NOMO-1 (cell line): Measurements from ENCODE around the gene INSM1.

Experiments used
- DNase-seq, 2 experiments: peaks; one replicate each; lab custom pipeline; 2025; ENCODE audit not compliant: unreplicated experiment in 2 of 2; lab: John Stamatoyannopoulos, UW

INSM1 gene

DNA sequence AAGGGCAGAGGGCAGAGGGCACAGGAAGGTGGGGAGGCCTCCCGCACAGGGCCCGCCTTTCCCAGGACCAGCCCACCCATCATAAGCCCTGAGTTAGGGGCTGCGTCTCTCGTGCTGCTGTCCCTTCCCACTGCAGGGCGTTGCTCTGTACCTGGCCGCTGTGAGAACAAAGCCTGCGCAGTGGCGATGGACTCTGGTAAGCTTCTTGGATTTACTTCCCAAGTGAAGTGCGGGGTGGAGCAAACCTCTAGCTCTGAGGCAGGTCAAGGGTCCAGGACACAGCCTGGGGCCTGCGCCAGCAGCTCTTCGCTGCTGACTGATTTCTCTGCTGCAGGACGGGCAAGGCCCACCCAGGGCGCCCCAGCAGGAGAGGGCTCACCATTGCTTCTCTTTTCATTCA, 23.9 kb downstream of the INSM1 start:
- no peak for DNase-seq

DNA sequence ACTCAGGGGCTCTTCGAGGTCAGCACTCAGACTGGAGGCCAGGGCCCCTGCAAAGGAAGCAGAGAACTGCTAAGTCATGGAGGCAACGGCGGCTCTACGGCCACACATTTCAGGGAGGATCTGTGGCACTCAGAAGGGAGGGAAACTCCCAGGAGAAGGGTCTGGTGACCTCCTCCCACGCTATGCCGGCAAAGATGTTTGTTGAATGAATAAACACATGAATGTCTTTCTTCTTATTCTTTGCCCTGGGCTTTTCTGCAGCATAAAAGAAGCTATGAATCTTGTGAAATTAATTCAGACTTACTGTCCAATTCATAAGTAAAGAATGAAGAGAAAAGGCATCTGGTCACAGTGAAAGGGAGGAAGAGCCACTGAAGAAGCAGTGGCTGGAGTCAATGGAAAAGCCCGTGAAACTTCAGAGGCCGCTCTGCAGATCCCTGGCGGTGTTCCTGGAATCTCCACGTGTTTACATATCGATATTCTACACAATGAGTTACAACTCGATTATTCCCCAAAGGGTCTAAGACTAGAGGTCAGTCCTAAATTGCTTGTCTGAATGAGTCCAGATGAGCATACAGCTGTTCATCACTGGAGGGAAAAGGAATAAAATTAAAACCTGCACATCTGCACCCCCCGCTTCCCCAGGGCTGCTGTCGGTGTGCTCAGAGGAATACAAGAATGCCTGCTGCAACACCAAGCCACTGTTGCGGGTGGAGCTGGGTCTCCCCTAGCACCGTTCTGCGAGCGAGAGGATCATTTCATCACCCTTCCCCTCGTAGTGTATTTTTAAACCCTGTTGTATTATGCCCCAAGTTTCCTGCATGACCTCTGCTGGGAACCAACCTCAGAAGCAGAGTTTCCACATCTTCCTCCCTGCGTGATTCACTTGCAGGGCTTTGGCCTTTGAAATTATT, 25.6 kb downstream of the INSM1 start:
- peak; percentile 18 to 52 for DNase-seq

DNA sequence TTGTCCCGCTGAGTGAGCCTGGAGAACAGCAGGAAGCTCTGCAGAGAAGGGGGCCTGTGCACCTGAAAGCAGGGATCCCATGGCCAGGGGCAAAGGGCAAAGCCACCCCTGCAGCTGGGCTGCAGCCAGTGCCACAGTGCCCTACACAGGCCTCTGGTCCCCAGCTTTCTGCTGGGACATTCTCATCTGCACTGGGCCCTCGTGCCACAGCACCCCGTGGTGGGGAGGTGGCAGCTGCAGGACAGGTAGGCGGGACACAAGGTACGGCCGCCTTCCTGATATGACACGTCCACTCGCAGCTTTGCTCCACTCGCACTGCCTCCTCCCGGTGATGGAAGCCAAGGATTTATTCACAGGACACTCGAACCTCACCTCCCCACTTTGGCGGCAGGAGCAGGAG, 27.2 kb downstream of the INSM1 start:
- DNase-seq: no peak

DNA sequence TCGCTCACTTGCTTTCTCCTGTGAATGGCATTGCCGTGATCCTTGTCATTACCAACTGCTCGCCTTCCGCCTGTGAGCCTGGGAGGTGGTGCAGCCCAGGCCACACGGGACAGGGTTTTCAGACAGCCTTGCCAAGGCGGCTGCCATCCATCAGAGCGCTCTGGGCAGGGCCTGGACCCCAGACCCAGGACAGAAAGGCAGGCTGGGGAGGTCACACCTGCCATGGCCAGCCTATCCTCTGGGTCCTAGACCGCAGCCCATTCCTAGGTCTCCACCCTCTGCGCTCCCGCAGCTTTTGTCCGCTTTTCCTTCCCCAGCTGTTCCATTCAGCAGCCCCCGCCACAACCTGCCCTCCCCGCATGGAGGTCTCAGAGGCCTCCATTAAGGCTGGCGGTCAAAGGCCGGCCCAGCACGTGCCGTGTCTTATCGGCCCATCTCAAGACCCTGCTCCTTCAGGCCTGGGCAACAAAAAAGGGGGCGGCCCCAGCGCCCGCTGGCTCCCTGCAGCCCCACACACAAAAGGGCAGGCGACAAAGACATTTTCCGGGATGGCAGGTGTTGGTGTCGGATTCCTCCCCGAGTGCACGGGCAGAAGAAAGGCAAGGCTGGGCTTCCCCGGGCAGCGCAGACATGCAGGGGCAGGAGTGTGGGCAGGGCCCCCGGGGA, 28.1 kb downstream of the INSM1 start:
- DNase-seq: no peak

DNA sequence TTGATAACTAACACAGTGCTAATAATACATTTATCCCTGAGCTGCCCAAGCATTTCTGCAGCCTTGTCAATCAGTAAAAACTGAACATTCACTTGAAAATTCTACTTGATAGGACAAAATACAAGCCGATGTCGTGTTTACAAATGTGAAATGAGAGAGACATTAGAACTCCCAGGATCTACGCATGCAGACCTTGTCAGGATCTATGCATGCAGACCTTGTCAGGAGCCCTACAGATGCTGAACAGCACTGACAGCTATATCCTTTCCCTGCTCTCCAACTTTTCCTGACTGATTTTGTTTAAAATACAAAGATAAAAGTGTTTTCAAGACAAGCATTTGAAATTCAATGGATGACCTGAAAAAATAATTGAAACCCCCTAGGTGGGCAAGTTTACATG, 28.9 kb downstream of the INSM1 start:
- no peak for DNase-seq

DNA sequence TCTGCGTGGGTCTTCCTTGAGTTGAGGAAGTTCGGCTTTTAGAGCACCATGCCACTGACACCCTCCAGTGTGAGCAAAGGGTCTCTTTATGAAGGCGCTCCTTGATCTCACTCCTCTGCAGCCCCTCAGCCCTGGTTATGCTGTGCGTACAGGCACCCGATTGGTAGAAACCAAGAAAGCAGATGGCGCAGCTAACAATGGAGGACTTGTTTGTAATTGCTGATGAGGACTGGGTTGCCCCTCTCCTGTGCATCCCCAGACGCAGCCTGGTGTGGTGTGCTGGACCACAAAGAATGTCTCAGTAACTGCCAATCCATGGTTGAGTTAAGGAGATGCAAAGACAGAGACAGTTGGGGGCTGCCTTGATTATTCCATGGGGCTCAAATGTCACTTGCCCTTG, 30.2 kb downstream of the INSM1 start:
- no peak for DNase-seq

DNA sequence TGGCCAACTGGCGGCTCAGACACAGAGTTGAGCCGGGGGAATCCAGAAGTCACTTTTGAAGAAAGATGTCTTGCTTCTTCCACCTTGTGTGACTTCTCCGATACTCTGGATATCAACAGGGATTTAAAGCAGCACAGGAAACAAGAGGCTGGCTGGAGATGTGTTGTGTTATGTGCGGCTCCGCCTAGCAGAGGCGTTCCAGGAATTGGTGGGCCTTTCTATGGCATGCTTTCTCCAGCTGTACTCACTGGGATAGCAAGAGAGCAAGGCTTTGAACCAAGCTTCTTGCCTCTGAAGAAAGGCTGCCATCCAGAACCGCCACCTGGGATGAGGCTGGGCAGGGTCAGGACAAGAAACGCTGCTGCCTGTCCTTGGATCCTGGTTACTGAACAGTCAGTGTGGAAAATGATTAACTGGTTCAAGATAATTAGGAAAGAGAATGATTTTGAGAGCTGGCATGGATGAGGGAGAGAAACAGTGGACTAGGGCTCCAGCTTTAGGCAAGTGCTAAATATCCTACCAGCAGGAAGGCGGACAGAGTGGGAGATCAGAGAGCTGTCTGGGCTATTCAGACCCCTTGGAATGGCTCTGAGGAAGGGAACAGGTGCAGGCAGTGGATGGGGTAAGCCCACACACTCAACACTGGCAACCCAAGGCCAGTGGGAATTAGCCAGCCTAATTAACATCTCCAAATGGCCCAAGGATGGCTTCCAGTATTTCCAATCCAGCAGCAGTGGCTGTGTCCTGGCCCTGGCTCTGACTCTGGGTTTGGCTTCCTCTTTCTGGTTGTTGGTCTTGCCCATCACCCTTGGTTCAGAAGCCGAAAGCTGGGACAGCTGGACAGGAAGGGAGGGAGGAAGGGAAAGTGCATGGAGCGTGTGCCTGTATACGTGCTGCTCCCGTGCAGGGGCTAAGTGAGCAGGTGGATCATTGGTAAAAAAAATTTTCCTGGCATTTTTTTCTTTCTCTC, 31.9 kb downstream of the INSM1 start:
- DNase-seq: no peak

DNA sequence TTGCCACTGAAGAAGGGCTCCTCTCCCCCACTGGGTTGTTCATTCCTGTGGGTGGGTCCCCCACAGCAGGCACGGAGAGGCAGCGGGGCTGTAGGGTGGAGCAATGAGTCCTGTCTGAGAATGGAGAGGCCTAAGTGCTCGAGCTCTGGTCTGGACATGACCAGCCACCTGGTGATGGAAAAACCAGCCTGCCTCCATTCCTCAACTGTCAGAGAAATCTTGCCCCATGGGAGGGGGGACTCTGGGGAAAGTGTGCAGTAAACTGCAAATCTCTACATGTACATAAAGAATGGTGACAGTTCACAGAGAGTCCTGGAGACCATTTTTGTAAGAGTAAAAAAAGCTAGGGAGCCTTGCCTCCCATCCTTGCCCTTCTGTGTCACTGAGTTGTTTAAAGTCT, 34.1 kb downstream of the INSM1 start:
- DNase-seq: no peak

DNA sequence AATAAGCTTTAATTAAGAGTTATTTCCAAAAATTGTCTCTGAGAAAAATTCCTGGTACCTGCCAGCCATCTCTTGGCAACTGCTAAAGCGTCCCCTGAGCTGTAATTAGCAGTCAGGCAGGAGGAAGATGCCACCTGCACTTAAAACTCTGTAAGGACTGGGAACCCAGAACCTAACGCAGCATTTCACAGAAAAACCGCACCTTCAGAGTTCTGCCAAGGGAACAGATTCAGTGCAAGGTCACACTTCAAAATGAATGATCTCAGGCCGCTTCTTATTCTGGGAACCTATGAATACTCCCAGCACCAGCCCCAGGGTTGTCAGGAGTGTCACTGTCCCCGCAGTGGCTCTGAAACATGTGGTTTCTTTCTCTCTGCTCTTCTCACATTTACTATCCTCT, 36.7 kb downstream of the INSM1 start:
- no peak for DNase-seq

DNA sequence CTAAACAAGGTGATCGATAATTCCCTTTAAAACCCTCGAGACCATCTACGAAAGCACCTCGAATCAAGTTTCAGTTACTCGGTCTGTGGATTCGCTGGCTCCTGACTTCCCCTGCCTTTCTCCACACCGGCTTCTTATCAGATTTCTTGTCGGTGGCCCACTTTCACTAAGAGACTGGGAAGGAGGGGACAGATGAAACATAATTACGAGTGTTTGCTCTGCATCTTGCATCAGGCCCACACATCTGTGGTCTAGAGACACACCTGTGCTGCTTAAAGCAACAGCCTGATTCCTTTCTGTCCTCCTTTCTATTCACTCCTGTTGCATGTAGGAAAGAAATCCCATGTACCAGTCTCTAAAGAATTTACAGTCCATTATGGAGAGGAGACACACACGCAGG, 37.7 kb downstream of the INSM1 start:
- DNase-seq: no peak

DNA sequence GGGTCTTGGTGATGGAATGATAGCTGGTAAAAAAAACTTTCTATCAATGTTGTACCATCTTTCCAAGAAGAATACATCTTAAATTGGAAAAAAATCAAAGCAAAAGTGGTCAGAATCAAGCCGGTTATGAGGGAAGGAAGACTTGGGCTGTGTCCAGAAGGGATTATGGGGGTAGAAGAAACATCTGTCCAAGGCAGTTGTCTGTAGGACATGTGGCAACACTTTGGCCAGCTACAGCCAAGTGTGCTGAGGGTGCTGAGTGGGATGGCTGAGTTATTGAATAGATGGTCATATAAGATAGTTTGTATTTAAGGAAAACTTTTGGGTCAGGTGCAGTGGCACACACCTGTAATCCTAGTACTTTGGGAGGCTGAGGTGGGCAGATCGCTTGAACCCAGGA, 38.4 kb downstream of the INSM1 start:
- no peak for DNase-seq

DNA sequence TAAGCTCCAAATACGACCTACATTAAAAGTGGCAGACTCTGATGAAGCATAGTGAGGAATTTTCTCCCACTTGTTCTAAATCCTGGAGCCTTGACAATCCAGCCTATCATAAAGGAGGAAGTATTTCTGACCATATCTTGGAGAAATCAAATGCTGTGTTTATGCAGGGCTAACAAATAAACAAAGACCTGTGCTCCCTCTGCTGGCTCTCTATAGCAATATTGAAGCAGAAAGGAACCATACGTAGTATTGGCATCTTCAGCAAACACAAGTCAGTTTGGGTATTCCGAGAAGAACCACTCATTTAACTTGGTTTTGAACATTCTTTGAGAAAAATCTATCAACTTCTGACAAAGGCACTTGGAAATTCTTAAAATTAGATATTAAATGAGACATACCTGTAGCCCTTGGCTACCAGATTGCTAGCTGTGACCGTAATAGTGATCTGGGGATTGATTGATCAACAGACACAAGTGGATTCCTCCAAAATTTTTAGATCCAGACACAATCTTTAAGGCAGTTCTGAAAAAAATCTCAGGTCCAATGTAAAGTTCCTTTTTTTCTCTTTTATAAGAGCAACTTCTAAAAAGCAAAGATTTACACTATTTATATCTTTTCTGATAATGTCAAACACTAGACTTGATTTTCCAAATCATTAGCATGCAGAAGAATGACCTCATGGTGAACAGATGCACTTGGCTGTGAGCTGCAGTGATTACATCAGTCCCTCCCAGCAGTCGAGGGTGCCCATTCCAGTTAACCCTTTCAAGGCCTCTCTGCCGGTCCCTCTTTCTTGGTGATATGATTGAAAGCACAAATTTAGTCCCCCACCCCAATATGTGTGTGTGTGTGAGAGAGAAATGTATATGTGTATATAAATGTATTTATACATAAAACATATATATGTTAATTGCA, 40.2 kb downstream of the INSM1 start:
- DNase-seq: no peak

DNA sequence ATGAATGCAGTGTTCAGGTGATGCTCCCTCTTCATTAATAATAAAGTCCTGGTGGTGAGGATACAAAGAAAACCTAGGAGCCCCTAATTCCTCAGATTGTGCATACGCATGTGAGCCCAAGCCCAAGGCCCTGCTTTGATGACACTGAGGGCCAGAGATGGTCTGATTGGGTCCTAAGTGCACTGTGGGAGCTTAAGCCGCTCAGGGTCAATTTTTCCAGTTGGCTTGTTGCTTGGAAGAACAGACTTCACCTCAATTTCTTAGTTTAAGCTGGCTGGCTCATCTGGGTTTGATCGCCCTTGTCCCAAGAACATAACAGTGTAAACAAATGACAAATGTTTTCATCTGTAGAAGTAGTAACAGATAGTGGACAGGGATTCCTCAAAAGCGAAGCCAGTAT, 41.4 kb downstream of the INSM1 start:
- no peak for DNase-seq

DNA sequence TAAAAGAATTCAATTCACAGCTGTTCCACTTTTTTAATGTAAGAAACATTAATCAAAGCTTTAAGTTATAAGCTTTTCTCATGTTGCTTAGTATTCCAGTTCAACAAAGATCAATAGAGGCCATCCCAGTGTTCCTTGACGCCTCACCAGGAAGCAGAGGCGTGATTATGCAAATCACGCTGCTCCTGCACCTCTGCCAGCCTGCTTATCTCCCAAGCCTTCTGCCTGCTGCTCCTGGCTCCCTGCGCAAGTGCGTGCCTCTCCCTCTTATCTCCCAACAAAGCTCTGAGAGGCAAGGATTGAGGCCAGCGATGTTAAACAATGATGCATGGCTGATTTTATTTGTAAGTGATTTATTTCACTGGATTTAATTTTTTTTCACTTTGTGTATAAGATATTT, 42.8 kb downstream of the INSM1 start:
- DNase-seq: no peak

DNA sequence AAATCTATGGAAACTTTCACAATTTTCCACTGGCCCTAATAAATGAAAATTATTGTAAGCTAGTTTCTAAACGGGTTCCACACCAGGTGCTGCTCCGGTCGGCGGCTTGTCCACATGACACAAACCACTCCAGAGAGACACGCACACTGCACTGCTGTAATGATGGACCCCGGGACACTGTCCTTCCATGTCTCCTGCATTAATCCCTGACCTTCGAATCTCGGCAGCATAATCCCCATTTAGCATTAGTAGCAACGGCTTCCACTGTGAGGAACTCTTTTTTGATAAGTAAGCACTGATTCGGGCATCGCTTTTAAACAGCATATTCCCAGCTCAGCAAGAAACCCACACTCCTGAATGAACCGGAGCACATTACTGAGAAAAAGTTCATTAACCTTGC, 43.5 kb downstream of the INSM1 start:
- no peak for DNase-seq

DNA sequence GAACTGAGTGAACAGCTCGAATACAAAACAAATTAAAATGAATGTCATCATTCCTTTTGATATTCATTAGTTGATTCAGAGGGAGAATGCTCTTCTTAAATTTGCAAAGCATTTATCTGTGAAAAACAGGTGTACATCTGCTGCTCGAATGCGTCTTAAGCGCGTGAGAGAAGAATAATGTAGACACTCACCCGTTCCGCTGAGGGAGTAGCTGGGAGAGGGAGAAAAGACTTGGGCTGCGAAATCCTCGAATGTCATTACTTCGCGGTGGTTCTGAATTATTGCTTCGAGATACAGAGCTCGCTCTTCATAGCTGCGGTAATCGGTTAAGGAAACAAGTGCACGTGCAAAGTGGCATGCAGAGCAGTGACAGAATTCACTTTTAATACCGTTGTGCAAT, 43.9 kb downstream of the INSM1 start:
- no peak for DNase-seq

DNA sequence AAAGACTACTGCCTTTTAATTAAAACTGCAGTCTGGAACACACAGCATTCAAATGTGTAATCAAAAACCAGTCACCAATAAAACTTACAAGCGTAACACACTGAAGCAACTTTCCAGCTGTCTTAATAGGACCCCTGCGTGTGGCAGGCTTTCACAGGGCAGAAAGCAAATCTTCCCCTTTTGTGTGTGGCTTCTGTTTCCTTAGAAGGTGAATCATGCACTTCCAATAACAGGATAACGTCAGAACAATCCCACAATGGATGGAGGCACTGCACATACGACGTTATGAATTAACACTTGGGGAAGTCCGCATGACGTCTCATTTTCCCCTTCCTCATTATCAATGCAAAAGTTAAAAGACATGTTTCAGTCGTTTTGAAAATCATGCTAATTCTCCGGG, 44.8 kb downstream of the INSM1 start:
- no peak for DNase-seq

DNA sequence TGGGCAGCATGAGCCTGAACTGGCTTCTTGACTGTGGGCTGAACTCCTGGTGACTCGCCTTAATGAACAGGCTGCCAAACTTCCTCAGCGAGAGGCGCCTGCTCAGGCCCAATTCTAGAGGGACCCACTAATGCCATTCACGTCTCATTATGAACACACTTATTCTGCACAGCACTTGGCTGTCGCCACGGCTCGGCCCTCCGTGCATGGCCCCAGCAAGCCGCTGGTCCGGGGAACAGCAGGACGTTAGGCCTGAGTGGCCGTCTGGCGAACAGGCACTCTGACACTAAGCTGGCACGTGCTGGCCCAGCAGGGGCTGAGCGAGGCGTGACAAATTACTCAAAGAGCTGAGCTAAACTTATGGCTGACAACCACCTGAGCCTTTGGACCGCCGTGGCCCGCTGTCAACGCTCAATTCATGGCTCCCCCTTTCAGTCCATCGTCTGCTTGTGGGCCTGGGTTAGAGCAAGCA, 45.9 kb downstream of the INSM1 start:
- no peak for DNase-seq

DNA sequence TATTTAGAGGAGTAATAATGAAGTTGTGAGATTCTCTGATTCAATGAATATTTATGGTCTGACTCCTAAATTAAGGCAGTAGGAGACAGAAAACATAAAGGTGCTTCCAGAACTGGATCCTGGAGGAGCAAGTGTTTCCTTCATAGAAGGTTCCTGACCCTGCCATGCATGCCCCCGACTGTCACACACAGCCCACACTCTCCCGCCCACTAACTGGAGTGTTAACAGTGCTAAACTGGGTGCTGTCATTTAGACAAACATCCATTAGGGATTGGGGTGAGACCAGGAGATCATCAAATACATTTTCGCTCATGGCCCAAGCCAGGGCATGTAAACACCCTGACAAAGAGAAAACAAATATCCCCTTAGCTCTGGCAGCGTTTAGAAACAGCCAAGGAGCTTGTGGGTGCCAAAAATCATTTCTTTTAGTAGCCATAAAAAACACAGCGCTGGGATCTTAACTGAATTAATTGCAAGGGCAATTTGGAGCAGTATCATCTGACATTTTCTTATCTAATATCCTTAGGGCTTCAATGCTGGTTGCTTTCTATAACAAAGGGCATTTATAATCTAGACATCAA, 46.8 kb downstream of the INSM1 start:
- DNase-seq: no peak

DNA sequence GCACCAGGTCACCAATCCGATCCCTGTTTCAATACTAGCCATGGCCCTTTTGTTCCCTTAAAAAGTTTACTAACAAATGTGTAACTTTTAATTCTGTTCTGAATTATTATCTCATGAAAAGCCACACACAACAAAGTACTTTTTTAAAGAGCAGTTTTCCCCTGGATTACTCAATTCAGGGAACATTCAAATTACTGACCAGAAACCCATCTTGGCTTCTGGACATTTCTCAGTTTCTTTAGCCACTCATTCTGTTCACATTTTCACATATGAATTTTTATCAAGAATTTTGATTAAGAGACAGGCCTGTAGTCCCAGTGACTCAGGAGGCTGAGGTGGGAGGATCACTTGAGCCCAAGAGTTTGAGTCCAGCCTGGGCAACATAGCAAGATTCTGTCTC, 47.4 kb downstream of the INSM1 start:
- no peak for DNase-seq
